HG03025 (cell line): Measurements from ENCODE around the gene MOCS1.

Source experiments
- ATAC-seq: cut with Tn5 transposase; IDR thresholded peaks from one replicate; pipeline ENCODE4 v1.9.1; 2021; ENCODE audit warnings: mild to moderate bottlenecking, moderate library complexity; ENCODE audit not compliant: unreplicated experiment, low FRiP score

Gene MOCS1

DNA sequence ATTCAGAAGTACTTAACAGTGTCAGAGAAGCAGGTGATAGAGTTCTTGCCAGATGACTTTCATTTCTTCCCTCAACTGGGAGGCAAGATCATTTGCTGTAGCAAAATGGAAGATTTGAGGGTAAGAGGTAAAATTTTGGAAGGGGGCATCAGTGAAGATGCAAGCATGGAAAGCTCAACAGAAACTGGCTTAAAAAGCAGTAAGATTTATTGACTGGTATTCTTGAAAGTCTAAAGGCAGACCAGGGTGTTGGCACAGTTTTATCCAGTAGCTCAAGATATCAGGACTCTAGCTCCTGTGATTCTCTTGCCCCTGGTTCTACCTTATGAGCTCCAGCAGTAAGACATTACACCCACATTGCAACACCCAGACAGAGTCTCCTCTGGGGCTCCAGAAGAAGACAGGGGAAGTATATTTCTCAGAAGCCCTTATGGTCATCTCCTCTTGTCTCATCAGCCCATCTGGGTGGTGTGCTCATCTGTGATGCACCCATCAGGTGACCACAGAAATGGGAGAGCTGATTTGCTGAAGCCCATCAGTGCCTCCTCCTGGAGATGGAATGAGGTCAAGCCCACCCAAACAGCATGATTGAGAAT, 16.0 kb upstream of the MOCS1 start:
- ATAC-seq: no peak

DNA sequence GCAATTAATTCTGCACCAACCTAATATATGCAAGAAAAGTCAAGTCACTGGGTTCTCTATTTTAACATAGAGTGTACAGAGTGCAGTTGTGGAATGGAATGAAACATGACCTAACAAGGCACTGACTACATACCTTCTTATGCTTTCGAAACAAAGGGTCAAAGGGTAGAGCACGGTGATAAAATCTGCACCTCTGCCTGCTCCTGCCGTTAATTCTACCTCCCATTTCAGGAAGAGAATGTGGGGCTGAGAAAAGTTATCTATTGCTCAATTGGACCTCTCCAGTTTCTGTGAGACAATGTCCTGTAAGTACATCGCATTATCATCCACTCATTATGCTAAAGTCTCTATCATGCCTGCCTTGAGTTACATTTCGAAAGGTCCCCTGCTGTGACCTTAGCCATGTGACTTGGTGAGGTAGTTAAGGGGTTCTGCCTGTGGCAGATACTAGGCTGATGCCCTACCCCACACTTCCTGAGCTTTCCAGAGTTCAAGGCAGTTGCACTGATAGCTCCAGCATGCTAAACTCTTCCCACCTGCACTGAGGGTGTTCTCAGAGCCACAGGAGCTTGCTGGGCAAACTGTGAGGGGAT, 14.0 kb upstream of the MOCS1 start:
- ATAC-seq: no peak

DNA sequence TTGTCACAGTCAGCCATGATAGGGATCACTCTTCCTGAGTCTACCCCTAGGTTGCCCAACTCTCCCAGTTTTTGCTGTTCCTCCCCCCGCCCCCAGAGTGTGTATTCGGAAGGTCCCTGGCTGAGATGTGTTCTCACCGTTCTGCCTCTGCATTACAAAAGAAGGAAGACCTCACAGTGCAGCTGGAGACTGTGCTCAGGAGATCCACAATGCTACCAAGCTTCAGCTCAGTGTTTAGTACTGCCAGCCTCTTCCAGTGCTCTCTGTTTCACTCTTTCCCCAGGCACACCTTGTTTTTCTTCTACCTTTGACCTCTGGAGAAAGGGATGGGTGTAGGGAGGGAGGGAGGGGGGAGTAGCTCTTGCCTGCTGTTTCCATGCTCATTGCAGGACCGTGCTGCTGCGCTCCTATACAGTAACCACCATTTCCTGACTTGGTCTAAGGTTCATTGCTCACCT, 13.4 kb upstream of the MOCS1 start:
- no peak for ATAC-seq

DNA sequence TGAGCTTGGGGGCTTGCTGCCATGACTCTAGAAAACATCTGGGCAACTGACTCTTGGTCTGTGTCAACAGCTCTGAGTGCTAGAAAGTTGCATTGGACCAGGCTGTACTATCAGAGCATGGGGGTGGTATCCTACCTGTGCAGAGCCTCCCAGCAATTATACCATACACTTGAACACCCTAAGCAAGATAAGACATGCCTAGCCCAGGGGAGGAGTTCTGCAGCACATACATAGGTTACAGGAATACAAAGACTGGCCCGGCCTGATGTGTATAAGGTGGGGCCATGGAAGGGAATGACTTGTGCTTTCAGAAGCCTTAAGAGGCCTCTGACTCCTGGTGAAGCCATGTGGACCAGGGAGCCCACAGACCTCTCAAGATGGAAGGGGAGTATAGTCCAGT, 11.4 kb upstream of the MOCS1 start:
- ATAC-seq: no peak

DNA sequence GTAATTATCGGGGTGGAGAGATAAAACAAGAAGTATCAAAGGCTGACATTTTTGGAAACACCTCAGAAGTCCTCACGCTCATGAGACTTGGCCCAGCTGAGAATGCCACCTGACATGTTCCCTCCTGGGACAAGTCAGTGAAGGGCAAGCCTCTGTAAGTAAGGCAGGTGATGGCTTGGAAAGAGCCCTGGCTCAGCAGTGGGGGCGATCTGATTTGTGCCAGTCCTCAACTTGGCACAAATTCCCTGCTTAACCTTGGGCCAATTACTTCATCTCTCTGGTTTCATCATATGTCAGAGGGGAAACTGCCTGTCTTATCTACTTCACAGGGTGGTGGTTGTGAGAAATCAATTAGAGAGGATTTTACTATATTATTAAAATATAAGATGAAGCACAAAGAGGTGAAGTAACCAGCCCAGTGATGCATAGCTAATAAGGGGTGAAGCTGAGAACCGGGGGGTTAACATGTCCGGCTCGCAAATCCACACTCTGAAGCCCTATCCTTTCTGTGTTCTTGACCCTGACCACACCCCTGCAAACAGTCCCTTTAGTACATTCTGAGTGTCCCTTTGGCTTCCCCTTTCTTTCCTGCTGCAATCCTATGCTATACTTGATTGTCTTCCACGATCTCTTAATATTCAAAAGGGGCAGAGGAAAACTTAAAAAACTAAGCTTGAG, 8.8 kb upstream of the MOCS1 start:
- ATAC-seq: no peak

DNA sequence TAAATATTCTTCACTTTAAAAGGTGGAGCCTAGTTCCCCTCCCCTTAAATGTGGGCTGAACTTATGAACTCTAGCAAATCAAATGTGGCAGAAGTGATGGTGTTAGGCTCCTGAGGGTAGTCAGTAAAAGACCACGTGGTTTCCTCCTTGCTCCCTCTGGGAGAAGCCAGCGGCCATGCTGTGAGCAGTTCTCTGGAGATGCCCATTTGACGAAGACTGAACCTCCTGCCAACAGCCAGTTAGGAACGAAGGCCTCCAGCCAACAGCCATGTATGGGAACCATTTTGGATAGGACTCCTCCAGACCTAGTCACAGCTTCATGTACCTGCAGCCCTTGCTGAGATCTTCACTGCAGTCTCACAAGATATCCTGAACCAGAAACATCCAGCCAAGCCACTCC, 7.6 kb upstream of the MOCS1 start:
- ATAC-seq: no peak

DNA sequence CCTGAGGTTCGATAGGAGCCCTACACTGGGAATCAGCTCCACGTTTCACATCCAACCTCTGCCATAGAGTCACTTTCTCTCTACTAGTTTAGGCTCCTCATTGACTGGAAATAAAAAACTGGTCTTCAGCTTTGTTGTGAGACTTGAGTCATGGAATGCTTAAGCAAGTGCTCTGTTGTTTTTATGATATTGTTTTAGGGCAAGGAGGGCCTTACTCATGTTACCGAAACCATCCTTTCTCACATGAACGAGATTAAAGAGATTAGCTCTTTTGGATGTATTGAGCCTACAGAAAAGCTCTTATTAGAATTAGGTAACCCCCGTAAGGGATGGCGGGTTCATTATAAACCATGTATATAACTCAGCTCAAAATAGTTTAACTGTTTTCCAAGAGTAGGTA, 6.9 kb upstream of the MOCS1 start:
- ATAC-seq: no peak

DNA sequence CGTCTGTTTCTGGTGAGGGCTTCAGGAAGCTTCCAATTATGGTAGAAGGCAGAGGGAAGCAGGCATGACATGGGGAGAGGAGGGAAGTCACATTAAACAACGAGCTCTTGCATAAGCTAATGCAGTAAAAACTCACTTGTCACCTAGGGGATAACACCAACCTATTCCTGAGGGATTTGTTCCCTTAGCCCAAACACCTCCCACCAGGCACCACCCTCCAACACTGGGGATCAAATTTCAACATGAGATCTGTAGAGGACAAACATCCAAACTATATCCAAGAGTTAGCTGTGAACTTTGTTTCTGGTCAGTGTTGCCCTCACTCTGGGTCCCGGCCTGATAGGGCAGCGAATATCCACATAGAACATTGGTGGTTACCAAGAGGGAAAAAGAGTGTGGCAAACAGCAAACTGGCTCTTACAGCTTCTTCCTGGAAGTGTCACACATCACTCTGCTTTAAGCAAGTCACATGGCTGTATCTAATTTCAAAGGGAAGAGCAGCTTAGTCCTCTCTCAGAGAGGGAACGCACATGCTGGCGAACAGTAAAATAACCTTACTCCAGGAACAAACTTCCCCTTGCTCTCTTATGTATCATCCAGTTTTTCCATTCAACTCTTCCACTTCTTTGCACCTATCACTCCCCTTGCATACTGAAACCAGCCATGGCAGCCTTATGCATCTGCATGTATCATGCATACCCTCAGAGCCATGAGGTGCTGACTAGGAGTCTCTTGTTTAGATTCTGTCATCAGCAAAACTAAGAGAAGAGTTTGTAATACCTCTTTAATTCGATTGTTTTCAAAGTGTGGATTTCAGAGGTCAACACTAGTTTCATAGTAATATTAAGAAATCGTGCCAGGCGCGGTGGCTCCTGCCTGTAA, 4.8 kb upstream of the MOCS1 start:
- ATAC-seq: no peak

DNA sequence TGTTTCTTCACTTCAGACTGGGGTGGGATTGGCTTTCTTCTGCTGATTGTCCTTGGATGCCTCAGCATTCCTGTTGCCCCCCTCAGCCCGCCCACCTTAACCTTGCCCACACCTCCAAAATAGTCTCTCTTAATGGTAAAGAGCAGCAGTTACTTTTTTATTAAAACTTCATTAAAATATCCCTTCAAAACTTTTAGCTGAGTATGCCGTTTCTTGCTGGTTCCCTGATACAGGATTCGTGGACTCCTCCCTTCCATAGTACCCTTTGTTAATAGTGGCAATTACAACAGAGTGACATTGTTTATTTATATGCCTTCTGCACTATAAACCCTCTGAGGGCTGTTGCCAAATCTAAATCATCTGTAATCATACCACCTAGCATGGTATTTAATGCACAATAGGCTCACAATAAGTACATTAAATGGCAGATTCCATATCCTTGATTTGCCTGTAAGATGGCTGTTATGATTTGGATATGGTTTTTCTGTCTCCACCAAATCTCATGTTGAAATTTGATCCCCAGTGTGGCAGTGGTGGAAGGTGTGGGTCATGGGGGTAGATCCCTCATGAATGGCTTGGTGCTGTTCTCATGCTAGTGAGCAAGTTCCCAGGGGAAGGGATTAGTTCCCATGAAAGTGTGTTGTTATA, 3.5 kb upstream of the MOCS1 start:
- ATAC-seq: no peak

DNA sequence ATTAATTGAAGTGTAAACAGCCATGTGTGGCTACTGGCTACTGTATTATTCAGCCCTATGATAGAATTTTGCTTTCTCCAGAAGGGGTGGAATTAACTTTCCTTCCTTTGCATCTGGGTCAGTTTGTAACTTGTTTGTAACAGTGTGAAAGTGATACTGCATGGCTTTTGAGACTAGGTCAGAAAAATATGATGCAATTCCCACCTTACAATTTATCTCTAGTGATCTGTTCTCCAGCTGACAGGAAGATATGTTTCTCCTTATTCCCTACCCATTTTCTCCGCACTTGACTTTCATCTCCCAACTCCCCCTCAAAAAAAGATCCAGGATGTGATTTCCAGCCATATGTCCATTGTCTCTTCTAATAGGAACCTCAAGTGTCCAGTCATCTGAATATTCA, 2.6 kb upstream of the MOCS1 start:
- no peak for ATAC-seq

DNA sequence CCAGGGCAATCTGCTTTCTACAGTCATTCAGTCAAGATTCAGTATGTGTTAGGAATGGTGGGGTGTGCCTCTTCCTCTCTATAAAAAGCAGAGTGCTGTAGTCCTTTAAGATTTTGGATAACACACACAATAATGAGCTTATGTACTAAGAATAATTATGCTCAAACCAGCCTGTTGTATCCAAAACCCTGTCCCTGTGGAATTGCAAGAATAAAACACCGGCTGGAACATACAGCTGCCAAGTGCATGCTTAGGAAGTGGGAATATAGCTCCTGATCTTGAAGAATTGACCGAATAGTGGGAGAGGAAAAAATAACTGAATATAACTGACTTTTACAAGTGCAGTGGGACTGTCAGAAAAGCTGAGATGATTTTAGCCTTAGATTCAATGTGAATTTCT, 979 bp upstream of the MOCS1 start:
- ATAC-seq: no peak

DNA sequence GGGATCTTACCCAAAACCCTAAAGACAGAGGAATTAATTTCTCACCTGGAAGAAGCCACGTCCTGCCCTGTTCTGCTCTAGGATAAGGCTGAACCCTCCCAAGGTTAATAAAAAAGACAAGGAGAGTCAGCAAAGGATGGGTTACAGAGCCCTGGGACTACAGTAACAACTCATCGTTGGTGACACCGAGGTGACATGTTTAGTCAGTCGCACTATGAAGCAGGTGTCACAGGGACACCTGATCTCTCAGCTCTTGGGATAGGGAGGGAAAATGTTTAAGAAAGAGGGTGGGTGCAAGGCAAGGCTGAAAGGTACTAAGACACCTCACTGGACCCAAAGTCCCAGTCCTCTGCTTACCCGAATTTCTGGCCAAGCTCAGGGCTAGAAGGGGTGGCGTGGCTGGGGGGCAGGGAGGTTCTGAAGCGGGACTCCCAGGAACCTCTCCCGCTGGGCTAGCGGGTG, 562 bp downstream of the MOCS1 start:
- ATAC-seq: no peak

DNA sequence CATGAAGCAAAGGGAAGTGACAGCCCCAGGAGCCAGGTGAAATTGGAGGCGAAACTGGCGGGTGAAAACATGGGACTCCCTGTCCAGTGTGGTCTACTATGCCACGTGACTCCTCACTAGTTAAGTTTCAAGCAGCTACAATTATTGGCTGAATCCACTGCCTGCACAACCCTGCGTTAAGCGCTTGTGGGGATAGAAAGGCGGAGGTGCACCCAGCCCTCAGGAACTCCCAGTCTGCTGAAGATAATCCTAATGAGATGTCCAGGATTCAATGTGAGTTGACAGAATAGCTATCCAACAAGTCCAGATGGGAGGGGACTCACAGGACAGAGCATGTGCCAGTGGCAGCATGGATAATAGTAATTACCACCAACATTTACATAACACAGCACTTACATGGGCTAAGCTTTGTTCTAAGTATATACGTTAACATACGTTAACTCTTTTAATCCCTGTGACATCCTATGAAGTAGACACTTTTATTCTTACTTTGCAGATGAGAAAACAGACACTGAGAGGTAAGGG, 1.8 kb downstream of the MOCS1 start:
- no peak for ATAC-seq

DNA sequence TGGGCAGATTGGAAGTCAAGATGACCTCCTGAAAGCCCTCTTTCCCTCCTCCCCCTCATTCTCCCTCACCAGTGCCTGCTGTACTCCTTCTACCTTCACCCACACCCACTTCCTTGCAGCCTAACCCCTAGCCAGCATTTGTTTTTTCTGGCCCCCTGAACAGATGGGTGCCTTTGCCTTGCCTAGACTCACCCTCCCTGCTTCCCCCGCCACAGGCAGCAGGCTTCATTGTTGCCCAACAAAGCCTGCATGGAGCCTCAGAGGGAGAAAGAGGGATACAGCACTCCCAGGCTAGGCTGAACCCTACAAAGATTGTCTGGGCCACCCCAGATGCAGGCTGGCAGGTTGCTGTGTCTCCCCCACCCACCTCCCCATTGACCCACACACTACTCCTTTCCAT, 2.7 kb downstream of the MOCS1 start:
- no peak for ATAC-seq

DNA sequence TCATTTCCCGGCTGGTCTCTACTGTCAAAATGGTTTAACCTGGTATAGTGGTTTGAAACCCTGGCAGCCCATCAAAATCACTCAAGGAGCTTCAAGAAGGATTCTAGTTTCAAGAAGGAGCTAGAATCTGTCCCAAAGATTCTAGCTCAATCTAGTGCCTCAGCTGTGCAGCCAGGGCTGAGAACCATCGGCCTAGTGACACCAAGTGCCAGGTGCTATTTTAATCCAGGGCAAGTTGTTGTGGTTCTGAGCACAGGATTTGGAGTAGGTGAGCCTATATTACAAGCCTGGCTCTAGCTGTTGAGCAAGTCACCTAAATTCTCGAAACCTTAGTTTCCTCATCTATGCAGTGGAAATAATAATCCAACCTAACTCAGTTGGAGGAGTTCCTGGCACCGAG, 3.7 kb downstream of the MOCS1 start:
- ATAC-seq: no peak

DNA sequence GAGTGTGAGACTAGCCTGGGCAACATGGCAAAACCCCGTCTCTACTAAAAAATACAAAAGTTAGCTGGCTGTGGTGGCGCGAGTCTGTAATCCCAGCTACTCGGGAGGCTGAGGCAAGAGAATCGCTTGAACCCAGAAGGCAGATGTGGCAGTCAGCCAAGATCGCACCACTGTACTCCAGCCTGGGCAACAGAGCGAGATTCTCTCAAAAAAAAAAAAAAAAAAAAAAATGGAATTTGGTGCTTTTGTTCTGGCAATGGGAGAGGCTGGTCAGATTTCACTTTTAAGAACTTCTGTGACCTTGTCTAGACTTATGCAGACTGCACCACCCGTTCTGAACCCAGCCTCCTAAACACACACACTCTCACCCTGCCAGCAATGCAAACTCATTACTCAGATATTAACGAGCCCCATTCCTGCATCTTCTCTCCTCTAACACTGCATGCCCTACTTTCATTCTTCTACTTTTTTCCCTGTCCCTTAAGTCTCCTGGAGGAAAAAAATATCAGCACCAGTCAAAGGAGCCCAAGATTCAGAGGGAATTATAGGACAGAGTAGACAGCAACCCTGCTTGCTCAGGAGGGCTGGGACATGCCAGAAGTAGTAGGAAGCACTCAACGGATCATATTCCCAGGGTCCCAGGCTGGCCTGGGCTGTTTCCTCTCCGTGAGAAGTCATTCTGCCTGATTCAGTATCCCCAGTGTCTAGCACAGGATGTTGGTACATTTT, 4.4 kb downstream of the MOCS1 start:
- ATAC-seq: no peak

DNA sequence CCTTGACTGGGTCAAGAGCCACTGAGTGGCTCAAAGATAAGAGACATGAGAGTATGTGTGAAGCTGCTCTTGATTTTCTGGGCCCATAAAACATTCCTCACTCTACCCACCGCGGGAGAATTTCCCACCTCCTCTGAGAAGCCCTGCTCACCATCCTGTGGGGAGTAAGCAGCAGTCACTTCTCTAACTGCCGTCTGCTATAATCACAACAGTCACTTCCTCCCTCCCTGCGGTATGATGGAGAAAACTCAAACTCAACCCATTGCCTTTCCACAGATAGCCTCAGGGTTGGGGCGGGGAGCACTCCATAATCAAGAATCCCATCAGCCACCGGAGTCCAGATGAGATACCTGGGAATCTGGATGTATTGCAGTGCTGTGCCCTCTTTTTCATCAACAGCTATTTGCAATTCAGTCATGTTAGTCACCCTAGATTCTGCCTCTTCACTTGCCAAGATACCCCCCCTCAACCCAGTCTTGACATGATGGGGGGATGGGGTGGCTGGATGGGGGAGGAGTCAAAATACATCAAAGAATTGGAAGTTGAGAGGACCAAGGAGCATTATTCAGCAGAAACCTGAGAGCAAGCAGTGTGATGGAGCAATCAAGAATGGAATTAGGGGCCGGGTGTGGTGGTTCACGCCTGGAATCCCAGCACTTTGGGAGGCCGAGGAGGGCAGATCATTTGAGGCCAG, 5.1 kb downstream of the MOCS1 start:
- no peak for ATAC-seq

DNA sequence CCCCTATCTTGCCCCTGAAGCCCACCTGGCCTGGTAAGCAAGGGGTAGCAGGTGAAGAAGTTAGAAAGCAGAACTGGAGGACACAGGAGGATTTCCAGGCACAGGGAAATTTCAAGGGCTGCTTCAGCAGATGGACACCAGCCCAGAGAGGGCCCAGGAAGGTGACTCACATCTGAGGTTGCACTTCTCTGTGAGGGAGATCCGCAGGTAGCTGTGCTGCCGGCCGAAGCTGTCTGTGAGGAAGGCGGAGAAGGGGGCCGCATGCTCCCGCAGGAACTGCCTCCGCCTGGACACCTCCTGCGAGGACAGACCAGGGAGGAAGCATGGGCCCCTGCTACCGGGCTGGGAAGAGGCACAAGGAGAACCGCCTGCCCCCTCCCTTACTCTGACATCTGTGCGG, 7.1 kb downstream of the MOCS1 start:
- ATAC-seq: no peak

DNA sequence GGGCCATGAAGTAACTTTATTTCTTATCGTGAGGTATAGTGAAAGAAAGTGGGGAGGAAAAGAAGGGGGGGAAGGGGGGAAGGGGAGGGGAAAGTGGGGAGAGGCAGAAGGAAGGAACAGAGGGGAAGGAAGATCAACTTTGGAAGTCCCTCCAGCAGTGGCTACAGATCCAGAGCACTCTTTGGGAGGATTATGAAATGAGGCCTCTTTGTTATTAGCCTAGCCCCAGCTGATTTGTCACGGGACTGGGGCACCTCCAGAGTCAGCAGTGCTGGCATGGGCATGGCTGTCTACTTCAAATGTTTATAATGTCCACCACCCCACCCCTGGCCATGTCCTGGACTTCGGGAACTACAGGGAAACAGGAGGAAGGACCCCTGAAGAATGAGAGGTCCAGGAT, 7.6 kb downstream of the MOCS1 start:
- no peak for ATAC-seq
